ENCODE results near the gene ADRA2B. TPM values are rescaled to one million over a fixed set of nuclear protein-coding genes. Genes with fewer than 3 reads are reported as not detected.

Gene ADRA2B
- total RNA-seq, 1 experiment from 2014 or later, result not detected

GRCh38 chr2:96147593-96148201, 31.3 kb upstream of the ADRA2B start:
- no peak for TF ChIP-seq CTCF (IDR thresholded peaks at IDR 0.05; ENCODE audit: unreplicated experiment)
- peaks cover 15% of the 10 kb centered on the region for H3K4me1 Mint-ChIP-seq (ENCODE audit: low read depth, unreplicated experiment)
- H3K27me3 Mint-ChIP-seq (ENCODE audit: unreplicated experiment), result no peaks in the 10 kb centered on the region
- peaks cover 35% of the 10 kb centered on the region for H3K36me3 Mint-ChIP-seq (ENCODE audit: insufficient read depth, unreplicated experiment)
- CTCF ChIA-PET, result no interaction called here
- BruUV-seq (replicated peaks), result no TSS peak
- no peak for DNase-seq
- no peaks in the 10 kb centered on the region for H3K9me3 Mint-ChIP-seq (ENCODE audit: low read depth, unreplicated experiment)
- H3K27ac Mint-ChIP-seq (ENCODE audit: unreplicated experiment), result no peak overlapping the region
- intact Hi-C loops (cut with micrococcal nuclease; ENCODE audit: unreplicated experiment), result no loop called here
- no peak overlapping the region for H3K4me3 Mint-ChIP-seq (ENCODE audit: low read depth, unreplicated experiment)

GRCh38 chr2:96146881-96147592, 30.7 kb upstream of the ADRA2B start:
- Mint-ChIP-seq H3K27me3 (ENCODE audit: unreplicated experiment) (no peaks in the 10 kb centered on the region), H3K27ac (ENCODE audit: unreplicated experiment) (no peak overlapping the region), H3K36me3 (ENCODE audit: insufficient read depth, unreplicated experiment) (peaks cover 39% of the 10 kb centered on the region), H3K4me3 (ENCODE audit: low read depth, unreplicated experiment) (no peak overlapping the region), H3K9me3 (ENCODE audit: low read depth, unreplicated experiment) (no peaks in the 10 kb centered on the region), H3K4me1 (ENCODE audit: low read depth, unreplicated experiment) (peaks cover 15% of the 10 kb centered on the region)
- TF ChIP-seq CTCF (IDR thresholded peaks at IDR 0.05; ENCODE audit: unreplicated experiment), result no peak
- intact Hi-C loops (cut with micrococcal nuclease; ENCODE audit: unreplicated experiment), result no loop called here
- no TSS peak for BruUV-seq (replicated peaks)
- no peak for DNase-seq
- CTCF ChIA-PET, result no interaction called here

GRCh38 chr2:96146153-96146880, 29.9 kb upstream of the ADRA2B start:
- no TSS peak for BruUV-seq (replicated peaks)
- intact Hi-C loops (cut with micrococcal nuclease; ENCODE audit: unreplicated experiment), result no loop called here
- Mint-ChIP-seq H3K36me3 (ENCODE audit: insufficient read depth, unreplicated experiment) (peaks cover 39% of the 10 kb centered on the region), H3K4me3 (ENCODE audit: low read depth, unreplicated experiment) (peak overlapping the region; percentile 81), H3K4me1 (ENCODE audit: low read depth, unreplicated experiment) (peaks cover 15% of the 10 kb centered on the region), H3K27ac (ENCODE audit: unreplicated experiment) (no peak overlapping the region), H3K27me3 (ENCODE audit: unreplicated experiment) (no peaks in the 10 kb centered on the region), H3K9me3 (ENCODE audit: low read depth, unreplicated experiment) (no peaks in the 10 kb centered on the region)
- DNase-seq, result no peak
- CTCF ChIA-PET, result no interaction called here
- TF ChIP-seq CTCF (IDR thresholded peaks at IDR 0.05; ENCODE audit: unreplicated experiment), result no peak

GRCh38 chr2:96145848-96146152, 29.4 kb upstream of the ADRA2B start:
- H3K4me3 Mint-ChIP-seq (ENCODE audit: low read depth, unreplicated experiment), result peak overlapping the region; percentile 81
- CTCF ChIA-PET, result no interaction called here
- no TSS peak for BruUV-seq (replicated peaks)
- intact Hi-C loops (cut with micrococcal nuclease; ENCODE audit: unreplicated experiment), result no loop called here
- H3K27me3 Mint-ChIP-seq (ENCODE audit: unreplicated experiment), result no peaks in the 10 kb centered on the region
- H3K36me3 Mint-ChIP-seq (ENCODE audit: insufficient read depth, unreplicated experiment), result peaks cover 39% of the 10 kb centered on the region
- no peaks in the 10 kb centered on the region for H3K9me3 Mint-ChIP-seq (ENCODE audit: low read depth, unreplicated experiment)
- peaks cover 15% of the 10 kb centered on the region for H3K4me1 Mint-ChIP-seq (ENCODE audit: low read depth, unreplicated experiment)
- no peak overlapping the region for H3K27ac Mint-ChIP-seq (ENCODE audit: unreplicated experiment)
- DNase-seq, result no peak
- TF ChIP-seq CTCF (IDR thresholded peaks at IDR 0.05; ENCODE audit: unreplicated experiment), result no peak

All from Calu3 (cell line).